GM12875 (cell line): ENCODE results near the gene RC3H2.

Experiments
- H3K4me3 ChIP-seq: one replicate; pipeline ENCODE4 v1.5.1; 2011; ENCODE audit warnings: low read depth, low read length, control low read depth
- TF ChIP-seq, protein P1 (sequence below): IDR thresholded peaks from 2 replicates; pipeline ENCODE4 v1.5.1; 2011; ENCODE audit warnings: low read depth, mild to moderate bottlenecking, control low read depth, inconsistent platforms, low read length, moderate library complexity, borderline replicate concordance; ENCODE audit not compliant: insufficient read depth

Gene RC3H2

DNA sequence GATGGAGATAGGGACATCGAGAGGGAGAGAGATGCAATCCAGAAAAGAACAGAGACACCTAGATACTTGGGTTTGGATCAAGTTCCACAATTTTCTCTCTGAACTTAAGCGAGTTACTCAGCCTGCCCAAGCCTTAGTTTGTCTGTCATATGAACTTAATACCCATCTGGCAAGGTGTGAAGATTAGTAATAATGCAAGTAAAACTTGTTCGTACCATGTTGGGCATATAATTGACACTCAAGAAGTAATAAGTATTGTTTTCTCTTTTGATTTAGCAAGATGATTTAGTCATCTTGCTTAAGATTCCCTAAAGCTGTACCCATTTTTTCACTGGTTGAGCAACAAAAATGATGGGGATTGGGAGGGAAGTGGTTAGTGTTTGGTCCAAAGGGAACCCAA lies 43.2 kb upstream of the RC3H2 start:
- no peak overlapping the region for H3K4me3 ChIP-seq
- TF ChIP-seq, protein P1, sequence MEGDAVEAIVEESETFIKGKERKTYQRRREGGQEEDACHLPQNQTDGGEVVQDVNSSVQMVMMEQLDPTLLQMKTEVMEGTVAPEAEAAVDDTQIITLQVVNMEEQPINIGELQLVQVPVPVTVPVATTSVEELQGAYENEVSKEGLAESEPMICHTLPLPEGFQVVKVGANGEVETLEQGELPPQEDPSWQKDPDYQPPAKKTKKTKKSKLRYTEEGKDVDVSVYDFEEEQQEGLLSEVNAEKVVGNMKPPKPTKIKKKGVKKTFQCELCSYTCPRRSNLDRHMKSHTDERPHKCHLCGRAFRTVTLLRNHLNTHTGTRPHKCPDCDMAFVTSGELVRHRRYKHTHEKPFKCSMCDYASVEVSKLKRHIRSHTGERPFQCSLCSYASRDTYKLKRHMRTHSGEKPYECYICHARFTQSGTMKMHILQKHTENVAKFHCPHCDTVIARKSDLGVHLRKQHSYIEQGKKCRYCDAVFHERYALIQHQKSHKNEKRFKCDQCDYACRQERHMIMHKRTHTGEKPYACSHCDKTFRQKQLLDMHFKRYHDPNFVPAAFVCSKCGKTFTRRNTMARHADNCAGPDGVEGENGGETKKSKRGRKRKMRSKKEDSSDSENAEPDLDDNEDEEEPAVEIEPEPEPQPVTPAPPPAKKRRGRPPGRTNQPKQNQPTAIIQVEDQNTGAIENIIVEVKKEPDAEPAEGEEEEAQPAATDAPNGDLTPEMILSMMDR = no peak

DNA sequence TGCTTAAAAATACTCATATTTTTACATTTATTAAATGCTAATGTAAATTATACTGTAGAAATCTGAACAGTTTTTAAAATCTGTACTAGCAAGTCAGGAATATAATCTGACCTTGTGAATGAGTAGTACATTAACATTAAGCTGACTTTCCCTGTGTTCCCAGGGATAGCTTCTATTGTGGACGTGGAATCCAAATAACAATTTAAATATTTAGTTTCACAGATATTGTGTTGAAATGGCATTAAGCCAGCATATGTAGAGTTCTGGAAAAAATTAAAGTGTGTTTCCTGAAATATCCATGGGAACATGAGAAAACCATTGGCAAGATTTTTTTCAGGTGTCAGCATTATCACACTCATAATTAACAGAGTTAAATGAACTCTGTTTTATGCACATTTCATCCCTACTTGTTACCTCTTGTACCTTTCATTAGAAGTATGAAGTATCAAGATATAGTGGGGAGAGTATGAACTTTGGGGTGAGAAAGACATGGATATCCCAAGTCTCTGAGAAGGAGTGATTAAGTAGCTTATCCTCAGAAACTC lies 41.4 kb upstream of the RC3H2 start:
- H3K4me3 ChIP-seq = no peak overlapping the region
- TF ChIP-seq, protein P1 = no peak

DNA sequence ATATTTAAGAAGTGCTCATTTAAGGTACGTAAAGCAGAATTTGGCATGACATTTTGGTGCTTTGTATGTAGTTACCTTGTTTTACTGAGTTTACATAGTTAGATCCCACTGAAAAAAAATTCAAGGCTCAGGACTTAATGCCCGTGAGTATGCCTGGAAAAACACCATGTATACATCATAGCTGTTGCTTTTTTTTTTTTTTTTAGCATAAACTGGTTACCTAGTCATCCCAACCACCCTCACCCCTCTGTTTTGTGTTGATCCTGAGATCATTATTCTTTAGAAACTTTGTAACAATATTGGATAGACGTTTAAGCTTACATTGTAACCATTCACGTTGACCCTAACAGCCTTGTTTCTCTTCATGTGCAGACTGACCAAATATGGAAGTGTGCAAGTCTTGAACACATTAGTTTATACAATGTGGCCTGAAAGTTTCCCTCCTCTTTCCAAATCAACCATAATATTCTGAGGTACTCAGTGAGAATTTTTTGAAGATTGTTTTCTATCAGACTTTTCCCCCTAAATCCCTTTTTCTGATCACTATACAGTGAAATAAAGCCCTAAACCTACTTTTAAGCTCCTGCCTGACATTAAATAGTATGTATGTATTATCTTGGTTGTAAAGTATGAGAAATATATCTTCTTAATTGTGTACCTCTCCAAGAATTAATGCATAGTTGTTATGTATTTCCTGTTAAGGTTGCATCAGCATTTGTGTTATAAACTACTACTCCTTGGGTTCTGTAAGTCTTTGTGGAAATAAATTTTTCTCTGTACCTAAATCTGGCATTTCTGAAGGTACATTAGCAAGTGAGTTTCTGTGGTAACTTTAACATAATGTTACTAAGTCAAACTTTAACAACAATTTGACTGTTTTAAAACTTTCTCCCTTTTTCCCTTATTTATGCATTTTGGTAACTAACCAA lies 40.1 kb upstream of the RC3H2 start:
- TF ChIP-seq, protein P1 = no peak
- no peak overlapping the region for H3K4me3 ChIP-seq

DNA sequence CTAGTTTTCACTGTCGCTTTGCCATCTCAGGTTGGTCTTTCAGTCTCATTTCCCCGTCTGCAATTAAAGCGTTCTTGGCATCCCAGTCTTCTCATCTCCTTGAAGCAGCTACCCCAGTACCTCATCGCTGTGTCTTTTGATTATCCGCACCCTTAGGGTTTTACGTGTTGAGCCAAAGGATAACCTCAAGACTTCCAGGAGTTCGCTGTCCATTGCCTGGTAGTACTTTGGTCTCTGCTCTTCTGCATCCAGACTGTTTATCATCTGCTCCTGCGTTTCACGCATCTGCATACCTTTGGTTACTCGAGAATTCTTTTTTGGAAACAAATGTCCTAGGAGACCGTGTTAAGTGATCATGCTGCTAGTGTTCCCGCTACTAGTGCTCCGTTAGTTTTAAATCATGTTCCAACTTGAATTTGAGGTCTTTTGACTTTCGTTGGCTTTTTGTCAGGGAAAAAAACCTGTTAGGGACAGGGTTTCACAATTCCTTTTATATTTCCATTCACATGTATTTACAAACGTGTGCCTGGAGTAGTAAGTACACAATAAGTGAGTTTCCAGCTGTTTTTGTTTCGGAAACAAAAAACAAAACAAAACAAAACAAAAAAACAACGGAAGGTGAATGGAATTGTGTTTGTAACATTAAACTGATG lies 36.5 kb upstream of the RC3H2 start:
- peak overlapping the region; percentile 76 for H3K4me3 ChIP-seq
- TF ChIP-seq, protein P1 = no peak

DNA sequence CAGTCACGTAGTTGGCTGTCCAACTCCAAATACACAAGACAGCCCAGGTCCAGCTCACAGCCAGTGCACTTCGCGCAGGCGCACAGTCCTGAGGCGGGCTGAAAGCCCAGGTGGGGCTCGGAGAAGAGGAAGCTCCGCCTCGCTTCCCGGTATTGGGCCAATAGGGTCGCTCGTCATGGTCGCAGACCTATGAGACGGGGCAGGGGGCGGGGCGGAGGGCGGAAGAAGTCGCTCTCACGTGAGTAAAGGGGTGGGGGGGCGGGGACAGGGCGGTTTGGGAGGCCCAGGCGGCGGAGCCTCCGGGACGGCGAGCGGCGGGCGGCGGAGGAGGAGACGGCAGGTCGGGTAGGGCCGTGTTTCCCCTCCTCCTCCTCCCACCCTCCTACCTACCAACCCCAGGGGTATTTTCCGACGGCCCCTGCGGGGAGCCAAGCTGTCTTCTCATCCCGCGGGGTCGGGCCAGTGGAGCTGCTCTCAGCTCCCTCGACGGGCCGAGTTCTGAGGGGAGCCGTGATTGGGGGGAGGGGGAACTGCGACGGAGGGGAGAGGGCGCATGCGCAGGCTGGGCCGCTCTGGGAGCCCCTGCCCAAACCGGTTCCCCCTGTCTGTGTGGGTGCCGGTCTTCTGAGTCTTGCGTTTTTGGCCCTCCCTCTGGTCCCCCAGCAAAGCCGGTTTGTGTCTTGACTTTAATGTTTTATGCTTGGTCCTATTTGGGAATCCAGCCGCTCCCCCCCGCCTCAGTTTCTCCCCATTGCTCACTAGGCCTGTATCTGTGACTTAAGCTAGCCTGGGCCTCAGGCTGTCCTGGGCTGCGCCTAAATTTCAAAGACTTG lies 35.8 kb upstream of the RC3H2 start, which contains the start of gene RABGAP1:
Gene RABGAP1 (plus strand): TSS at position 272 of the 833 bp plus-strand sequence. CDS start 16,040 bp downstream, outside the sequence.
- TF ChIP-seq, protein P1 = no peak
- peak within 1 kb of the TSS; percentile 76 for H3K4me3 ChIP-seq

DNA sequence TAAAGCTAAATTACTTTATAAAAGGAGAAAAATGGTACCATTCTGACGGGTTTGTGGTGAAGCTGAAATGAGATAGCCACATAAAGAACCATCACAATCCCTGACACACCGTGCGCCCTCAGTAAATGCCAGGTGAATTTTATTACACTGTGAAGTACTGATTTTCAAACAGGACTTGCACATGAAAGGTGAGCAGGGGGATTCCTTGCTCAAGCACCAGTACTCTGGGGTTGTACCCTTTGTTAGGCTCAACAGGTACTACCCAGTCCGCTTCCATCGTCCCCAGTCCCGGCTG lies 35.2 kb upstream of the RC3H2 start:
- H3K4me3 ChIP-seq = peak overlapping the region; percentile 23
- TF ChIP-seq, protein P1 = no peak
